Measurements from ENCODE around the gene GPA33.

DNA sequence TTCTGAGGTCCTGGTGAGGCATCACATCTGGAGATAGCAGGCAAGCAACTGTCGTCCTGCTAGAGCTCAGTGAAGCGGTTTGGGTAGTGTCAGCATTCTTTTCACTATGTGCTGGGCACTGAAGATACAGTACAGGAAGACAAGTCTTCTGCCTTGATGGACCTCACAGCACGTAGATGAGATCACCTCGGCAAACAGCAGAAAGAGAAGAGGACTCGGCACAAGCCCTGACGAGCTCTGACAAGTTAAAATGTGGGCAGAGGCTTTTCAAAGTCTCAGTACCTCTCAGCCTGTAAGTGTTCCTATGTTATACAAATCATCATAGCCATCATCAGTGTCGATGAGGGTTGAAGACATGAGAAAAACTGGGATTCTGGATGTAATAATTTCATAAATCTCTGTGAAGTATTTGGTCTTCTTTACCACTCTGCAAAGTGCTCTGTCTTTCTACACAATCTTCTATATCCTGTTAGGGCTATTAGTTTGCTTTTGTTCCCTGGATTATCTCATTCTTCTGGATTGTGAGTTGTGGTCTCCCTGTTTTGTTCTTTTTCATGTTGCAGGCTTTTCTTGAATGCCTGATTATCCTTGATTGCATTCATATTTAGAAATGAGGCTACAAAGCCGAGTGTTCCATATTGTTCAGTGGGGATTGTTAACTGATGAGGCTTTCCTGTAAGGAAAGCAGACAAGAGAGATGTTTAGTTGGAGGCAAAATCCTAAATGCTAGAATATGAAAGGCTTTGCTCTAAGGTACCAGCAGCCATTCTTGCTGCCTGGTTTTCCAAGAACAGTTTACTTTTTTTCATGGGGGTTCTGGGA lies 76.9 kb downstream of the GPA33 start:
- TF ChIP-seq, protein P1, sequence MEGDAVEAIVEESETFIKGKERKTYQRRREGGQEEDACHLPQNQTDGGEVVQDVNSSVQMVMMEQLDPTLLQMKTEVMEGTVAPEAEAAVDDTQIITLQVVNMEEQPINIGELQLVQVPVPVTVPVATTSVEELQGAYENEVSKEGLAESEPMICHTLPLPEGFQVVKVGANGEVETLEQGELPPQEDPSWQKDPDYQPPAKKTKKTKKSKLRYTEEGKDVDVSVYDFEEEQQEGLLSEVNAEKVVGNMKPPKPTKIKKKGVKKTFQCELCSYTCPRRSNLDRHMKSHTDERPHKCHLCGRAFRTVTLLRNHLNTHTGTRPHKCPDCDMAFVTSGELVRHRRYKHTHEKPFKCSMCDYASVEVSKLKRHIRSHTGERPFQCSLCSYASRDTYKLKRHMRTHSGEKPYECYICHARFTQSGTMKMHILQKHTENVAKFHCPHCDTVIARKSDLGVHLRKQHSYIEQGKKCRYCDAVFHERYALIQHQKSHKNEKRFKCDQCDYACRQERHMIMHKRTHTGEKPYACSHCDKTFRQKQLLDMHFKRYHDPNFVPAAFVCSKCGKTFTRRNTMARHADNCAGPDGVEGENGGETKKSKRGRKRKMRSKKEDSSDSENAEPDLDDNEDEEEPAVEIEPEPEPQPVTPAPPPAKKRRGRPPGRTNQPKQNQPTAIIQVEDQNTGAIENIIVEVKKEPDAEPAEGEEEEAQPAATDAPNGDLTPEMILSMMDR (IDR thresholded peaks at IDR 0.05) = no peak
- no peak for TF ChIP-seq FOXJ3 (CRISPR knock-in tag; IDR thresholded peaks at IDR 0.05)
- TF ChIP-seq, protein P2, sequence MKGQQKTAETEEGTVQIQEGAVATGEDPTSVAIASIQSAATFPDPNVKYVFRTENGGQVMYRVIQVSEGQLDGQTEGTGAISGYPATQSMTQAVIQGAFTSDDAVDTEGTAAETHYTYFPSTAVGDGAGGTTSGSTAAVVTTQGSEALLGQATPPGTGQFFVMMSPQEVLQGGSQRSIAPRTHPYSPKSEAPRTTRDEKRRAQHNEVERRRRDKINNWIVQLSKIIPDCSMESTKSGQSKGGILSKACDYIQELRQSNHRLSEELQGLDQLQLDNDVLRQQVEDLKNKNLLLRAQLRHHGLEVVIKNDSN (IDR thresholded peaks at IDR 0.05; ENCODE audit: borderline replicate concordance, low read depth) = no peak
- no peak for TF ChIP-seq JUND (IDR thresholded peaks at IDR 0.05)
- TF ChIP-seq EP300 (IDR thresholded peaks at IDR 0.05; ENCODE audit: borderline replicate concordance in 1 of 2, low read depth in 1 of 2, low read length in 1 of 2) = no peak
- no peak for TF ChIP-seq NRF1 (IDR thresholded peaks at IDR 0.05; ENCODE audit: low read depth, low read length)
- TF ChIP-seq IRF3 (IDR thresholded peaks at IDR 0.05; ENCODE audit: low read depth, low read length) = no peak
- no peak for TF ChIP-seq MEF2A (IDR thresholded peaks at IDR 0.05; ENCODE audit: borderline replicate concordance, low read depth)
- TF ChIP-seq TEAD4 (IDR thresholded peaks at IDR 0.05; ENCODE audit: borderline replicate concordance, insufficient read depth) = no peak
- TF ChIP-seq RAD21 (IDR thresholded peaks at IDR 0.05; ENCODE audit: low read length) = no peak
- TF ChIP-seq MAX (IDR thresholded peaks at IDR 0.05; ENCODE audit: low read depth) = no peak

All from SK-N-SH (cell line).